A673 (cell line): ENCODE results near the gene RPL31. TPM values are rescaled to one million over a fixed set of nuclear protein-coding genes. Genes with fewer than 3 reads are reported as not detected.

ENCODE experiments used
- BruUV-seq: library from RNA; stranded (reverse); fragments of 400-500 nt; replicated peaks from 2 replicates; lab custom pipeline; 2021; lab: Mats Ljungman, UMichigan
- CTCF ChIA-PET: fragments of 300-600 bp; sonication (Branson Sonifier 250); formaldehyde crosslinking; loops from one replicate; lab custom pipeline; 2022; ENCODE audit warnings: antibody characterized with exemption; lab: Charles Lee
- POLR2A ChIA-PET: fragments of 300-600 bp; sonication (Branson Sonifier 250); formaldehyde crosslinking; loops from one replicate; lab custom pipeline; 2022; ENCODE audit warnings: antibody characterized with exemption; ENCODE audit not compliant: low non-redundant PET; lab: Charles Lee
- DNase-seq: peaks from one replicate; pipeline ENCODE4 v3.0.0-alpha.2; 2015; ENCODE audit warnings: low spot score
- H3K27ac ChIP-seq: fragments of 200-600 bp; sonication (generic); 2 replicates; pipeline ENCODE4 v1.5.1; 2016; ENCODE audit warnings: mixed run types, low read depth, mild to moderate bottlenecking, mixed read lengths, antibody characterized with exemption, low read length; ENCODE audit not compliant: poor library complexity, severe bottlenecking
- H3K27me3 ChIP-seq: fragments of 200-600 bp; sonication (generic); replicated peaks from 2 replicates; pipeline ENCODE4 v1.6.1; 2017; ENCODE audit warnings: mixed run types, low read depth, mild to moderate bottlenecking, mixed read lengths, antibody characterized with exemption, low read length; ENCODE audit not compliant: insufficient read depth, poor library complexity
- H3K36me3 ChIP-seq: fragments of 200-600 bp; sonication (generic); 2 replicates; pipeline ENCODE4 v1.6.1; 2016; ENCODE audit warnings: mixed run types, mild to moderate bottlenecking, mixed read lengths, antibody characterized with exemption, low read length; ENCODE audit not compliant: insufficient read depth, poor library complexity, severe bottlenecking
- H3K4me1 ChIP-seq: fragments of 200-600 bp; sonication (generic); 2 replicates; pipeline ENCODE4 v1.6.1; 2017; ENCODE audit warnings: mixed run types, mild to moderate bottlenecking, mixed read lengths, antibody characterized with exemption, low read length; ENCODE audit not compliant: insufficient read depth, poor library complexity, severe bottlenecking
- H3K4me3 ChIP-seq: fragments of 200-600 bp; sonication (generic); 2 replicates; pipeline ENCODE4 v1.5.1; 2016; ENCODE audit warnings: low read depth, mixed run types, mild to moderate bottlenecking, mixed read lengths, low read length; ENCODE audit not compliant: poor library complexity, severe bottlenecking
- H3K9me3 ChIP-seq: fragments of 200-600 bp; sonication (generic); 2 replicates; pipeline ENCODE4 v1.6.1; 2016; ENCODE audit warnings: mixed run types, low read depth, mild to moderate bottlenecking, mixed read lengths, antibody characterized with exemption, low read length; ENCODE audit not compliant: poor library complexity, severe bottlenecking
- CTCF ChIP-seq: fragments of 300-800, 200-600 bp; sonication (generic); conservative IDR thresholded peaks from 2 replicates; pipeline ENCODE4 v1.5.1; 2017; ENCODE audit warnings: low read depth, mild to moderate bottlenecking, antibody characterized with exemption, low read length, moderate library complexity, mixed read lengths
- EZH2 ChIP-seq: fragments of 200-600 bp; sonication (generic); IDR thresholded peaks from 2 replicates; pipeline ENCODE4 v1.6.1; 2017; ENCODE audit warnings: borderline replicate concordance, low read depth, mild to moderate bottlenecking, mixed read lengths, antibody characterized with exemption, low read length; ENCODE audit not compliant: poor library complexity, severe bottlenecking
- intact Hi-C: fragments of 100-400 bp; cut with micrococcal nuclease; formaldehyde crosslinking; loops from one replicate; pipeline ENCODE4 v1.10.0; 2022; ENCODE audit not compliant: unreplicated experiment
- total RNA-seq: library from RNA; stranded (reverse); gene quantifications from 2 replicates; pipeline ENCODE4 v1.2.3, GENCODE V29; 2021

Gene RPL31
- total RNA-seq, 1 experiment from 2014 or later: 1,196 TPM

DNA sequence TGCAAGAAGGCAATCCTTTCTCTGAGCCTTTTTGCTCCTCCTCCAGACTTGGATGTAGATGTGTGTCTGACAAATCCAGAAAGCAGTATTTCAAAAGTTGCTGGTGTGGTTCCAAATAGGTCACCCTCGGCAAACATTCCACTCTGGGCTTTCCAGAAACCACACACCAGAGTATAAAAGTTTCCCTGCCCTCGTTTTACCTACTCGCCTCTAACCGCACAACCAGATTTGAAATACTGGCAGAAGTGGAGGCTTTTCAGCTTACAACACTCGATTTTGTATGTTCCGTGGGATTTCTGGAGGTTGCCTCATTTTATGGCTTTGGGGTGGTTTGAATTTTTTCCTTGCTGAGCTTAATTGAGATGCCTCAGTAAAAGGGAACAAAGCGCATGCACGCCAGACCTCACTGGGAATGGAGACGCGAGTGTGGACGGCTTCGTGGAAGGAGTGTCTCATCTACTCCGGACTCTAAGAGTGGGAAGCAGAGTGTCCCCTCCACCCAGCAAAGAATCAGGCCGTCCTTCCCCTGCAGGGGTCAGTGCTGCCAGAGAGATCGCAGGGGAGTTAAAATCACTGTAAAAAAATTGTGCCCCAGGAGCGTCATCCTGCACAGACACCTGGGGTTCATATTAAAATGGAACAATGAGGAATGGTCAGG lies 44.0 kb upstream of the RPL31 start:
- H3K4me1 ChIP-seq: no peaks in the 10 kb centered on the region
- no peak overlapping the region for H3K27ac ChIP-seq
- ChIA-PET CTCF (no interaction called here), POLR2A (no interaction called here)
- intact Hi-C loops: no loop called here
- no peaks in the 10 kb centered on the region for H3K27me3 ChIP-seq
- no peak for DNase-seq
- H3K4me3 ChIP-seq: no peak overlapping the region
- BruUV-seq: no TSS peak
- no peaks in the 10 kb centered on the region for H3K9me3 ChIP-seq
- no peaks in the 10 kb centered on the region for H3K36me3 ChIP-seq
- TF ChIP-seq EZH2 (no peak), CTCF (no peak)

- Histone ChIP-seq H3K36me3 (no peaks in the 10 kb centered on the region), H3K4me1 (no peaks in the 10 kb centered on the region), H3K27ac (no peak overlapping the region), H3K27me3 (no peaks in the 10 kb centered on the region), H3K9me3 (no peaks in the 10 kb centered on the region), H3K4me3 (no peak overlapping the region)
- no peak for DNase-seq
- BruUV-seq: no TSS peak
- intact Hi-C loops: no loop called here
- ChIA-PET CTCF (no interaction called here), POLR2A (no interaction called here)
- TF ChIP-seq EZH2 (no peak), CTCF (no peak)
Observed at GRCh38 chr2:100959225-100959880, 42.7 kb upstream of the RPL31 start.

DNA sequence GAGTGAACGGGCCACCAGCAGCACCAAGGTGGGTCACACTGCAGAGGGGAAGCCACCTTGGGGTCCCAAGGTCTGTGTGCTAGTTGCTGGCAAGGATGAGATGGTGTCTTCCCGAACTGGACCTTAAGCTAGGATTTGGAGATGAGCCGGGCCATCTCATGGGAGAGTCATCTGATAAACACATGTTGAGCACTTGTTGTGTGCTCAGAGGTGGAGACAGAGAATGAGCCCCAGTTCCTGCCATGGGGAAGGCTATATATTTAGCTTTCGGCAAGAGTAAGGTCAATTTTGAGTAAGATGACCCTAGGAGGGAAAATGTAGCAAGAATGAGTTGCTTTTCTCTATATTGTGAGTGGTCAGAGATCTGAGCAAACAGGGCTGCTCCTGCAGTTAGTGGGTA lies 41.4 kb upstream of the RPL31 start:
- H3K4me1 ChIP-seq: no peaks in the 10 kb centered on the region
- H3K36me3 ChIP-seq: no peaks in the 10 kb centered on the region
- ChIA-PET CTCF (interaction anchor here (0.6 kb wide), 1 partner anchor 16 kb away, joined by 3 read pairs; no protein-coding TSS in a partner anchor), POLR2A (no interaction called here)
- DNase-seq: no peak
- BruUV-seq: no TSS peak
- no peaks in the 10 kb centered on the region for H3K9me3 ChIP-seq
- H3K27ac ChIP-seq: no peak overlapping the region
- intact Hi-C loops: no loop called here
- no peak overlapping the region for H3K4me3 ChIP-seq
- no peaks in the 10 kb centered on the region for H3K27me3 ChIP-seq
- TF ChIP-seq CTCF (no peak), EZH2 (no peak)
